ENCODE data around the gene EIF4EBP3. TPM values are rescaled to one million over a fixed set of nuclear protein-coding genes. Genes with fewer than 3 reads are reported as not detected.
"Not testable (repeated sequence)": the region's sequence is repeated elsewhere in the genome, so short reads cannot be mapped to it uniquely, and the experiment has no call there.

EIF4EBP3 gene
- total RNA-seq, 1 donor from 2014 or later = 11.7 TPM

DNA sequence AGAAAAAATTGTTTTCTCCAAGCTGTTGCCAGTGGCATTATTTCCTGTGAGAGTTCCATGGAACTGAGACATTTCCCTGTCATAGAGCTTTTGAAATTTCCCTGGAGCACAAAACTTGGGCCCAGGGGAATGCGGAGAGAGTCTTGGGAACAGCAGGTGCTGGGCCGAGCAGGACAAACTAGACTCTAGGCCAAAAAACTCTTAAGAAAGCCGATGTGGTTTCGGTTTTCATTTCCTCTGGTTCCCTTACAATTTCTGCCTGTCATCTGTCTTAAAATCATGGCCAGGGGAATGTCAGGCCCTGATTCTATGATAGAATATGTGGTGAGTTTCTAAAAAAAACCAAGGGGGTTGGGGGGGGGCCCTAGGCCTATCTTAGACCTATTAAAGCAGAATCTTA, 21.7 kb downstream of the EIF4EBP3 start:
- intact Hi-C loops (cut with DNase I) = no loop called here
- no peak for ATAC-seq
- no peak for DNase-seq (ENCODE audit: missing footprints)

DNA sequence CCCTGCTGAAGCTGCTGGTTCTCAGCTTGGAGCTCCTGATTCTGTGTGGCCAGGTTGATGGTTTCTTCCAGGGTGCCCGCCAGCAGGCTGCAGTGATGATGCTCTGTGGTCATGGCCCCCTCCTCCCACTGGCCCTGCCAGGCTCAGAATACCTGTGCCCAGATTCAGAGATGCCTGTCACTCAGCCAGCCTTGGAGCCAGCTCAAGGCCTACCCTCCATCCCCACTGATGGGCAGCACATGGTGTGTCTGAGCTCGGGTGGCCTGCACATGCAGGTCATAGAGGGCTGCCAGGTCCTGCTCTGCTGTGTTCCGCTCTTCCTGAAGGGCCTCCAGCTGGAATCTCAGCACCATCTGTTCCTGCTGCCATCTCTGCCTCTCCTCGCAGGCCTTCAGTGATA, 22.6 kb downstream of the EIF4EBP3 start:
- DNase-seq (ENCODE audit: missing footprints) (no peak), ATAC-seq (no peak)
- intact Hi-C loops (cut with DNase I) = no loop called here

DNA sequence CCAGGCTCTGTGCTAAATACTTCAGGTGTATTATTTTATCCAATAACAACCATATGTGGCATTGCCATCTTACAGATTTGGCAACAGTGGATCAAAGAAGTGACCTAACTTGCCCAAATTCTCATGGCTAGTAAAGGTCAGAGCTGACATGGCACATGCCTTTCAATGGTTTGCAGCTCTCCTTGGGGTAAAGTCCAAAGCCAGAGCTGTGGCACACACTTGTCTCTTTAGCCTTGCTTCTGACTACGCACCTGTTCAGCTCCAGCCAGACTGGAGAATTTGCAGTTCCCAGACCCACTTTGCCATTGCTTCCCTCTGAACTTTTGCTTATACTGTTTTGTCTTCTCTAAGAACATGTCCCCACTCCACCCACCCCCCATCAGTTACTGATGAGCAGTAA, 23.0 kb downstream of the EIF4EBP3 start:
- no peak for DNase-seq (ENCODE audit: missing footprints)
- ATAC-seq = no peak
- intact Hi-C loops (cut with DNase I) = no loop called here

DNA sequence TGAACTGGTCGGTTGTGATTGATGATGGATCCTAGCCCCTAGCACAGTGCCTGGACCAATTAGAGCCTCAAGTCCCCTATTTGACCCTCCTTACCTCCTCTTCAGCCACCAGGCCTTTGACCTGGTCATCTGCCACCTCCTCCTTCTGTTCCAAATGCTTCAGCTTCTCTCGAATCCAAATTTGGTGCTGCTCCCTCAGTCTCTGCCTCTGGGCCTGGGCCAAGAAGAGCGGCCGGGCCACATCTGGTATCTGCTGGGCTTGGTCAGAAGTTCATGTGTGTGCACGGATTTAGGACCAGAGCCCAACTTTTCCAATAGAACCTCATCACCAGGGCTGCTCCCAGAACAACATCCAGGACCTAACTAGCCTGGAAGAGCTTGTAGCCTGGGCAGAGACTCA, 23.6 kb downstream of the EIF4EBP3 start:
- peak; percentile 53 for ATAC-seq
- intact Hi-C loops (cut with DNase I) = no loop called here
- no peak for DNase-seq (ENCODE audit: missing footprints)

DNA sequence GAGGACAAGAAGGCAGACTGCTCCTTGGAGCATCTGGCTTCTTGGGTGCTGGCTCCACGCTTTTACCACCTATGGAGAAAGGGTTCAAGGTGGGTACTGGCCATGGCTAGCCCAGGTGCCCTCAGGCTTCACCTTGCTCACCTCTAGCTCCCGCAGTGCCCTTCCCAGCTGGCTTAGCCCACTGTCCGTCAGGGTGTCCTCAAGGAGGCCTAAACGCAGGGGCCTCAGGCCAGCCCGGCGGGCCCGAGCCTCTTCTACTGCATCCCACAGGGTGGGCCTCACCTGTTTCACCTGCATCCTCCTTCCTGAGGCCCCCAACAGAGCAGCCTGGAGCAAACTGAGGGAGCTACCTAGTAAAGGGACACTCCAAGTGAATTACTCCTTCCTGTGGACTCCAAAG, 26.2 kb downstream of the EIF4EBP3 start:
- ATAC-seq (no peak), DNase-seq (ENCODE audit: missing footprints) (no peak)
- intact Hi-C loops (cut with DNase I) = no loop called here

DNA sequence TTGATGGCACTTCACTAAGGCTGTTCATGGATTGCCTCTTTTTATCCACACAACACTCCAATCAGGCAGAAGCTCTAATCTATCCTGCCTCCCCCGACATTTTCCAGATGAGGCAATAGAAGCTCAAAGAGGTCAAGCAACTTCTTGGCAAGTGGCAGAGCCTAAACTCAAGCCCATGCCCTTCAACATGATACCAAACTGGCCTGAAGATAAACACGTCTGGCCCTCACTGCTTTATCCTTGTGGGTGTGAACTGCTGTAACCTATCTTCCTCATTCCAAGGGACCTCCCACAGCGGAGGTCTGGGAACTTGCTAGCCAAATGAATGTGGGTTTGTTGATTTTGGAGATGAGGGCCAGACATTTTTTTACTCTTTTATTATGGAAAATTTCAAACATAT, 26.7 kb downstream of the EIF4EBP3 start:
- DNase-seq (ENCODE audit: missing footprints) (no peak), ATAC-seq (no peak)

DNA sequence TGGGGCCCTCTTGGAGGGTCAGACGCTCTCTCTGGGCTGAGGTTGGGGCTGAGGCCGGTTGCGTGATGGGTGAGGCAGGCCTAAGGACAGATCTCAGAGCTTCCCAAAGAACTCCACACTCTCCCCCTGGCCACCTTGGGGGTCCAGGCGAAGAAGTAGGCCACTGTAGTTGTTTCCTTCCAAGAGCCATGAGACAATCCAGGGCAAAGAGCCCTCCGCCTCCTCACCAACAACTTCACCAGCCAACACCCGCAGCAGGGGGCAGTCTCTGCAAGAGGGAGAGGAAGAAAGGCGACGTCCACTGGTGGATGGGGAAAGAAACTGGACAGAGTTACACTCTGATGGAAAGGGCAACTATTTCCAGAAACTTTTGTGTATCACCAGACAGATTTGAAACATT, 27.8 kb downstream of the EIF4EBP3 start:
- intact Hi-C loops (cut with DNase I) = no loop called here
- DNase-seq (ENCODE audit: missing footprints) (peak; percentile 83), ATAC-seq (peak; percentile 47)

More for the DNA sequence above, 26.7 kb downstream of the EIF4EBP3 start:
- intact Hi-C loops (cut with DNase I) = no loop called here

DNA sequence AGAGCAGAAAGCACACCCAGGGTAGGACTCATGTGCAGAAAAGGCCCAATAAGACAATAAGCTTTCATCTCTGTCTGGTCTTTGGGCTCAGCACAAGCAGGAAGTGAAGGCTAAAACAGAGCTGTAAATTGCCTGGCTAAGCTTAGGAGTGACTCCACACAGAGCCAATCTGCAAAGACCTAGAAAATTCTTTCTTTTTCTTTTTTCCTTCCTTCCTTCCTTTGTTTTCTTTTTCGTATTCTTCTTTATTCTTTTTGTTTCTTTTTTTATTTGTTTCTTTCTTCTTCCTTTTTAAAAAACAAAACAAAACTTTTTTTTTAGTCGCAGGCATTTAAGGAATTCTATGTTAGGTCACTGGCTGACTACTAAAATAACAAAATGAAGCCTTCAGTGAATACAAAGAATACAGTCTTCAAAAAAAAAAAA, 29.3 kb downstream of the EIF4EBP3 start:
- ATAC-seq = peak; percentile 33
- intact Hi-C loops (cut with DNase I) = no loop called here
- no peak for DNase-seq (ENCODE audit: missing footprints)

DNA sequence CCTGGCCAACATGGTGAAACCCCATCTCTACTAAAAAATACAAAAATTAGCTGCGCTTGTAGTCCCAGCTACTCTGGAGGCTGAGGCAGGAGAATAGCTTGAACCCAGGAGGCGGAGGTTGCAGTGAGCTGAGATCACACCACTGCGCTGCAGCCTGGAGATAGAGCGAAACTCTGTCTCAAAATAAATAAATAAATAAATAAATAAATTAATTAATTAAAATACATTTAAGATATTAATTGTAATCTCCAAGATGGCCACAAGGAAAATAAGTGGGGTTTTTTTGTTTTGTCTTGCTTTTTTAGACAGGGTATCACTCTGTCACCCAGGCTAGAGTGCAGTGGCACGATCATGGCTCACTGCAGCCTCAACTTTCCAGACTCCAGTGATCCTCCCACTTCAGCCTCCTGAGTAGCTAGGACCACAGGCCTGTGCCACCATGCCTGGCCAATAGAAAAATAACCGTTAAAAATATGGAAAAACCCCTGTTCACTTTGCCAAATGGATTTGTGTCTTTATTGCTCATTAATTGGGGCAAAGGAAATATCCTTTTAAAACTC, 31.8 kb downstream of the EIF4EBP3 start:
- DNase-seq (ENCODE audit: missing footprints); intact Hi-C loops (cut with DNase I); ATAC-seq: not testable (repeated sequence)

DNA sequence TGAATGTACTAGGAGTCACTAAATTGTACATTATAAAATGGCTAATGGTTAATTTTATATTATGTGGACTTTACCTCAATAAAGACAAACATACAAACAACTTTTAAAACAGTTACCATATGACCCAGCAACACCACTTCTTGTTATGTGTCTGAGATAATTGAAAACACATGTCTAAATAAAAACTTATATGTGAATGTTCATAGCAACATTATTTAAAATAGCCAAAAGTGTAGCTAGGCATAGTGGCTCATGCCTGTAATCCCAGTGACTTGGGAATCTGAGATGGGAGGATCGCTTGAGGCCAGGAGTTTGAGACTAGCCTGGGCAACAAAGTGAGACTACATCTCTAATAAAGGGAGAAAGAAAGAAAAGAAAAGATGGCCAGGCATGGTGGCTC, 40.0 kb downstream of the EIF4EBP3 start:
- intact Hi-C loops (cut with DNase I) = no loop called here
- no peak for DNase-seq (ENCODE audit: missing footprints)
- no peak for ATAC-seq

DNA sequence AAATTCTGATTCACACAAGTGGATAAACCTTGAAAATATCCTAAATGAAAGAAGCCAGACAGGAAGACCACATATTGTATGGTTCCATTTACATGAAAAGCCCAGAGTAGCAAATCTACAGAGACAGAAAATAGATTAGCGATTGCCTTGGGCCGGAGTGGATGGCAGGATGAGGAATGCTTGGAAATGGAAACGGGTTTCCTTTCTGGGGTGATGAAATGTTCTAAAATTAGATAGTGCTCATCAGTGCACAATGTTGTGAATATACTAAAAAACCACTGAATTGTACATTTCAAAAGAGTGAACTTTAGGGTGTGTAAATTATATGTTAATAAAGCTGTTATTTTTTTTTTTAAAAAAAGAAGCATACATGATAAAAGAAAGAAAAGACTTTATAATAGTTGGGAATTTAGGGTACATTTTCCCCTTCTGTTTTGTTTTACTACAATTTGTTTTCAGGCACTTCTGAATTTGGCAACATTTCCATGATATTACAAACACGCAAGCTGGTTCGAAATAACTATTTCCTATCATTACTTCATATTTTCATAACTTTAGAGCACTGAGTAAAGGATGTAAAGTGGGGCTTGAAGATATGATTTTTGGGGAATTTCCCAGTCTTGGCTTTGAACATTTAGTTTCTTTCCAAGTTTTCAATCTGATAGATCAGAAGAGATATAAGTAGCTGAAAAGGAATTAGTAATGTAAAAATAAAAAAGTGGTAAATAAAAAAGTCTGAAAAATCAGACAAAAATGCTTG, 41.0 kb downstream of the EIF4EBP3 start:
- intact Hi-C loops (cut with DNase I) = no loop called here
- ATAC-seq (peak; percentile 46), DNase-seq (ENCODE audit: missing footprints) (no peak)

DNA sequence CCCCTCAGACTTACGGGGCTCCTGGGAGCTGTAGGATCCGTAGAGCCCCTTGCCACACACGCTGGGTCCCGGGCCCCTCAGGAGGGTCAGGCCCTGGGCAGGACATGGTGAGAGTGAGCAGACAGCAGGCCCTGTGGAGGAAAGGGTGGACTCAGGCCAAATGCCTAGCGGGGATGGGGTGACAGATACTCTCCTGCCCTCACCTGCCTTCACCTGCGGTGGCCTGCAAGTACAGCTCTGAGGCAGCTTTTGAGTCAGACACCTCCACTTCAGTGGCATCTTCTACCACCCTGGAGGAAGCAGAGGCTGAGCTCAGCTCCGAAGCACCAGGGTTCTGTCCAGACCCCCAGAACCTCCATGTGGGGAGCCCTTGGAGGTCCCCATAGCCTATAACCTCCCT, 43.4 kb downstream of the EIF4EBP3 start:
- ATAC-seq = no peak
- intact Hi-C loops (cut with DNase I) = no loop called here

DNA sequence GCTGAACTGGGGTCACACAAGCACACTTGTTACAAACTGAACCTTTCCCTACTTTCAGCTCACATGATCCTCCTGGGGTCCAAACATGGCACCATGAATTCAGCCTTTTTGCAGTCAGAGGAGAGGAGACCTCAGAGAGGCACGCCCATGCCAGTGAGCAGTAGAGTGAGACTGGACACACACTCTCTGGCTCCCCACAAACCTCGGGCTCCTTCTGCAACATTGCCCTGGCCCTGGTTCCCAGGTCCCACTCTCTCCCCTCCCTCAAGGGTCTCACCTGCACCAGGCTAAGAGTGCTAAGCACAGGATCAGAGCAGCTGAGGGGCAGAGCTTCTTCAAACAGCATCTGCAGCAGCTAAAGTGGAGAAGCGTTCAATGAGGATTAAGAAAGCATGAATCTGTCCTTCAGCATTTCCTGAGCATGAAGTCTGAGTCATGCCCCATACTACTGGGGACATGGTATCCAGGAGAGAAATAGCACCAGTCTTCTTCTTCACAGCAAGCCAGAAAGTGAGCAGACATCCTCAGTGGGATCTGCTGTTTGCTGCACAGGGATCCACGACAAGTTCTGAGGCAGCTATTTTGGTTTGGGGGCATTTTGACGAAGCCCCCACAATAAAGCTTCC, 44.4 kb downstream of the EIF4EBP3 start:
- DNase-seq (ENCODE audit: missing footprints) (no peak), ATAC-seq (no peak)
- intact Hi-C loops (cut with DNase I) = no loop called here

More for the DNA sequence above, 43.4 kb downstream of the EIF4EBP3 start:
- no peak for DNase-seq (ENCODE audit: missing footprints)

DNA sequence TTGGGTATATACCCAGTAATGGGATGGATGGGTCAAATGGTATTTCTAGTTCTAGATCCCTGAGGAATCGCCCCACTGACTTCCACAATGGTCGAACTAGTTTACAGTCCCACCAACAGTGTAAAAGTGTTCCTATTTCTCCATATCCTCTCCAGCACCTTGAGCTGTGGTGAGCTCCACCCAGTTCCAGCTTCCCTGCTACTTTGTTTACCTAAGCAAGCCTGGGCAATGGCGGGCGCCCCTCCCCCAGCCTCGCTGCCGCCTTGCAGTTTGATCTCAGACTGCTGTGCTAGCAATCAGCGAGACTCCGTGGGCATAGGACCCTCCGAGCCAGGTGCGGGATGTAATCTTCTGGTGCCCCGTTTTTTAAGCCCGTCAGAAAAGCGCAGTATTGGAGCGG, 45.6 kb downstream of the EIF4EBP3 start:
- ATAC-seq; intact Hi-C loops (cut with DNase I); DNase-seq (ENCODE audit: missing footprints): not testable (repeated sequence)

DNA sequence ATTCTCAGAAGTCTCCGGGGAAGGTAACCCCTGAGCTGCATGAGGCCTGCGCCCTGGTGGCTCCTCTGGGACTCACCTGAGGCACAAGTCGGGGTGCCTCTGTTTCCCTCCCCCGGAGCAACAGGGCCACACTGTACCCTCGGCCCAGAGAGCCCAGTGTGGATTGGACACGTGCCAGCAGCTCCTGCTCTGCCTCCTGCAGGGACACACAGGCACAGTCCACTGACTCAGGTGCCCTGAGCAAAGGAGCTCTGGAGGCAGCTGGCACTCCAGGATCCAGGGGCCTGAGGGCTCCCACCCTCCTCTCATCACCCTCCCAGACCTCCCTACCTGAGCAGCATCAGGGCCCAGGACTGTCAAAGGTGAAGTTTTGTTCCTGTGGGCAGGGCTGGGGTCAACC, 46.7 kb downstream of the EIF4EBP3 start:
- intact Hi-C loops (cut with DNase I) = no loop called here
- ATAC-seq (no peak), DNase-seq (ENCODE audit: missing footprints) (no peak)

DNA sequence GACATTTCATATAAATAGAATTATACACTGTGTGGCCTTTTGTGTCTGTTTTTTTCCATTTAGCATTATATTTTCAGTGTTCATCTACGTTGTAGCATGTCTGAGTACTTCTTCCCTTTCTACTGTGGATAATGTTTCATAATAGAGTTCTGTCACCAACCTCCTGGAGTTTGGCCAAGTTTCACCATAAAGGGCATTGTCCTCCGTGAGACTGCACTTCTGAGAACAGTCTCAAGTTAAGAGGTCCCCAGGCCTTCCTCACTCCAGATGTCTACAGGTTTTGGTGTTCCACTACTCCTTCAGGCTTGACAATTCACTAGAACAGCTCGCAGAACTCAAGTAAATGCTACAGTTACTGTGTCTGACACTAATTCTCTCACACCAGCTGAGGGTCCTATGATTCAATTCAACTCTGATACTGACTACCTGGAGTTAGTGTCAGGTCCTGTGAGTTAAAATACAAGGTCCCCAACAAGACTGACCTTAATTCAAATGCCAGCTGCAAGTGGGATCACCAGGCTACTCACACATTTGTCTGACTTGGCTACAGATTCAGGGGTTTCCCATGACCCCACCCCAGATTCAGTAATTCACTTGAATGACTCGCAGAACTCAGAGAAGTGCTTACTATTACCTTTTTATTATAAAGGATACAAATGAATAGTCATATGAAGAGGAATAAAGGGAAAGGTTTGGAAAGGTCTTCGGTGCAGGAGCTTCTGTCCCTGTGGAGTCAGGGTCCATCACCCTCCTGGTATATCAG, 48.3 kb downstream of the EIF4EBP3 start:
- no peak for DNase-seq (ENCODE audit: missing footprints)
- ATAC-seq = peak; percentile 69
- intact Hi-C loops (cut with DNase I) = no loop called here

DNA sequence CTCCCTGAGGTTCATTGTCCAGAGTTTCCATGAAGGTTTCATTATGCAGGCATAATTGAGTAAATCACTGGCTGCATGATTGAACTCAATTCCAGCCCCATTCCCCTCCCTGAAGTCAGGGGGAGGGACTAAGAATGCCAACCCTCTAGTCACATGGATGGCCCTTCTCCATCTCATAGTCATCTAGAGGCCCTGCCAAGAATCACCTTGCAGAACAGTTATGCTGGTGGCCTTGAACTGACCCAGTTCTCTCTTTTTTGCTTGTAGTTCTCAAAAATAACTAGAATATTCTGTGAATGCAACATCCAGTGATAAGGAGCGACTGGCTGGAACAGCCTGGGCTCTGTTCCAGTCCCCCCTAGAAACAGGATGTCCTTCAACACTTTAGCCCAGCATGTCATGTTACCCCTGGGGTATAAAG, 48.9 kb downstream of the EIF4EBP3 start:
- intact Hi-C loops (cut with DNase I) = no loop called here
- ATAC-seq (peak; percentile 52), DNase-seq (ENCODE audit: missing footprints) (no peak)

DNA sequence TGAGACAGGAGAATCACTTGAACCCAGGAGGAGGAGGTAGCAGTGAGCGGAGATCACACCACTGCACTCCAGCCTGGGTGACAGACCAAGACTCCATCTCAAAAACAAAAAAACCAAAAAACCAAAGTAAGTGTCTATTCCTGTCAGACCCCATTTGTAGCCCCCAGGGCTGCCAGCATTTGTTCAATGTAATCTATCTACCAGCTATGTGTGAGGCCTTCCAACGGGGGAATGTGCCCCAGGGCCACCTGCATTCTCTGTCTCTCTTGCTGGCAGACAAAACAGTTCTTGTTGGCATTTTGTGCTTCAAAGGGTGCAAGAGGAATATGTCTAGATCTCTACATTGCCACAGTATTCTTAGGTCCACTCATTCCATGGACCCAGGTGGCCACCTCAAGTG, 51.4 kb downstream of the EIF4EBP3 start:
- DNase-seq (ENCODE audit: missing footprints) (no peak), ATAC-seq (no peak)
- intact Hi-C loops (cut with DNase I) = no loop called here

Measured in Right ventricle myocardium inferior (tissue), 1 donor.